CD4-positive, alpha-beta T cell treated with Interleukin-6 for 4 hours (primary cell): ENCODE data around the gene UBAC2.
"Not testable (repeated sequence)": the region's sequence is repeated elsewhere in the genome, so short reads cannot be mapped to it uniquely, and the experiment has no call there.

Experiments used
- DNase-seq: peaks from one replicate; pipeline ENCODE4 v3.0.0-alpha.2; 2020; ENCODE audit warnings: mixed read lengths

UBAC2 gene

GRCh38 chr13:99249606-99250005, 49.0 kb downstream of the UBAC2 start:
- not testable (repeated sequence) for DNase-seq

GRCh38 chr13:99250982-99251825, 50.5 kb downstream of the UBAC2 start:
- no peak for DNase-seq

- DNase-seq = no peak
These were observed 51.3 kb downstream of the UBAC2 start for GRCh38 chr13:99251921-99252320.

GRCh38 chr13:99254830-99255229, 54.2 kb downstream of the UBAC2 start:
- DNase-seq = no peak

GRCh38 chr13:99255271-99255670, 54.6 kb downstream of the UBAC2 start:
- no peak for DNase-seq

- DNase-seq = no peak
These were observed 55.6 kb downstream of the UBAC2 start for GRCh38 chr13:99256283-99256682.

- DNase-seq = no peak
These were observed 56.1 kb downstream of the UBAC2 start for GRCh38 chr13:99256709-99257108.

- DNase-seq = no peak
These were observed 56.6 kb downstream of the UBAC2 start for GRCh38 chr13:99257291-99257690.

GRCh38 chr13:99258210-99258860, 57.7 kb downstream of the UBAC2 start, which contains the start of gene GPR18:
GPR18 (minus strand) TSS chr13:99258379; CDS start chr13:99255872, 2,507 bp downstream.
- peak; percentile 60 for DNase-seq

GRCh38 chr13:99258946-99259345, 58.3 kb downstream of the UBAC2 start:
- DNase-seq = peak; percentile 50

GRCh38 chr13:99260216-99260615, 59.6 kb downstream of the UBAC2 start:
- no peak for DNase-seq

- DNase-seq = no peak
These were observed 60.4 kb downstream of the UBAC2 start for GRCh38 chr13:99261059-99261458.

- DNase-seq = no peak
These were observed 62.6 kb downstream of the UBAC2 start for GRCh38 chr13:99263126-99263785.

- no peak for DNase-seq
These were observed 63.4 kb downstream of the UBAC2 start for GRCh38 chr13:99264051-99264450.

- peak; percentile 20 for DNase-seq
These were observed 64.6 kb downstream of the UBAC2 start for GRCh38 chr13:99265162-99265800.

GRCh38 chr13:99265821-99266426, 65.3 kb downstream of the UBAC2 start:
- DNase-seq = peak; percentile 36

- DNase-seq = no peak
These were observed 66.2 kb downstream of the UBAC2 start for GRCh38 chr13:99266827-99267226.

- no peak for DNase-seq
These were observed 67.3 kb downstream of the UBAC2 start for GRCh38 chr13:99267927-99268326.

GRCh38 chr13:99268822-99269221, 68.2 kb downstream of the UBAC2 start:
- no peak for DNase-seq

GRCh38 chr13:99269627-99270241, 69.1 kb downstream of the UBAC2 start:
- peak; percentile 49 for DNase-seq

GRCh38 chr13:99270518-99270917, 69.9 kb downstream of the UBAC2 start:
- no peak for DNase-seq

- DNase-seq = no peak
These were observed 70.6 kb downstream of the UBAC2 start for GRCh38 chr13:99271249-99271648.
